GM13976 (cell line): ENCODE data around the gene CRY1.
"Not testable (repeated sequence)": the region's sequence is repeated elsewhere in the genome, so short reads cannot be mapped to it uniquely, and the experiment has no call there.

Source experiments
- DNase-seq: peaks from one replicate; pipeline ENCODE4 v3.0.0; 2012; ENCODE audit warnings: low spot score
- in situ Hi-C: fragments of 300-500 bp; cut with MboI; formaldehyde crosslinking; loops from one replicate; pipeline ENCODE4 v1.12.0; 2022; ENCODE audit warnings: low sequenced_read_pairs, mixed read lengths, inconsistent platforms; ENCODE audit not compliant: unreplicated experiment
- TF ChIP-seq, protein P1 (sequence below): IDR thresholded peaks from 2 replicates; pipeline ENCODE4 v1.5.1; 2012; ENCODE audit warnings: borderline replicate concordance, mild to moderate bottlenecking; ENCODE audit not compliant: insufficient read depth; ENCODE audit errors: extremely low read depth, missing control alignments, control extremely low read depth

The CRY1 gene

DNA sequence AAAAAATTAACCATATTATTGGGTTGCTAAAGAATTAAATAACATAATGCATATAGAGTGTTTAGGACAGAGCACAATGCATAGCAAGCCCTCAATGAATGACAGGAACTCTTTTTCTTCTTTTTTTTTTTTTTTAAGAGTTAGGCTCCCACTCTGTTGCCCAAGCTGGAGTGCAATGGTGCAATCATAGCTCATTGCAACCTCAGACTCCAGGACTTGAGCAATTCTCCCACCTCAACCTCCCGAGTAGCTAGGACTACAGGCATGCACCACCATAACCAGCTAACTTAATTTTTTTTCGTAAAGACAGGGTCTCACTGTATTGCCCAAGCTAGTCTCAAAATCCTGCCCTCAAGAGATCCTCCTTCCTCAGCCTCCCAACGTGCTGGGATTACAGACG is 85.9 kb downstream of the CRY1 start:
- TF ChIP-seq, protein P1, sequence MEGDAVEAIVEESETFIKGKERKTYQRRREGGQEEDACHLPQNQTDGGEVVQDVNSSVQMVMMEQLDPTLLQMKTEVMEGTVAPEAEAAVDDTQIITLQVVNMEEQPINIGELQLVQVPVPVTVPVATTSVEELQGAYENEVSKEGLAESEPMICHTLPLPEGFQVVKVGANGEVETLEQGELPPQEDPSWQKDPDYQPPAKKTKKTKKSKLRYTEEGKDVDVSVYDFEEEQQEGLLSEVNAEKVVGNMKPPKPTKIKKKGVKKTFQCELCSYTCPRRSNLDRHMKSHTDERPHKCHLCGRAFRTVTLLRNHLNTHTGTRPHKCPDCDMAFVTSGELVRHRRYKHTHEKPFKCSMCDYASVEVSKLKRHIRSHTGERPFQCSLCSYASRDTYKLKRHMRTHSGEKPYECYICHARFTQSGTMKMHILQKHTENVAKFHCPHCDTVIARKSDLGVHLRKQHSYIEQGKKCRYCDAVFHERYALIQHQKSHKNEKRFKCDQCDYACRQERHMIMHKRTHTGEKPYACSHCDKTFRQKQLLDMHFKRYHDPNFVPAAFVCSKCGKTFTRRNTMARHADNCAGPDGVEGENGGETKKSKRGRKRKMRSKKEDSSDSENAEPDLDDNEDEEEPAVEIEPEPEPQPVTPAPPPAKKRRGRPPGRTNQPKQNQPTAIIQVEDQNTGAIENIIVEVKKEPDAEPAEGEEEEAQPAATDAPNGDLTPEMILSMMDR = no peak
- no peak for DNase-seq
- in situ Hi-C loops = no loop called here

DNA sequence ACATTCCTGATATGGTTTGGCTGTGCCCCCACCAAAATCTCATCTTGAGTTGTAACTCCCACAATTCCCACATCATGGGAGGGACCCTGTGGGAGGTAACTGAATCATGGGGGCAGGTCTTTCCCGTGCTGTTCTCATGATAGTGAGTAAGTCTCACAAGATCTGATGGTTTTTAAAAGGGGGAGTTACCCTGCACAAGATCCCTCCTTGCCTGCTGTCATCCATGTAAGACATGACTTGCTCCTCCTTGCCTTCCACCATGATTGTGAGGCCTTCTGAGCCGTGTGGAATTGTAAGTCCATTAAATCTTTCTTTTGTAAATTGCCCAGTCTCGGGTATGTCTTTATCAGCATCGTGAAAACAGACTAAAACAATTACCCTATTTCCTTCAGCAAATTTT is 90.7 kb downstream of the CRY1 start:
- in situ Hi-C loops, DNase-seq: not testable (repeated sequence)

DNA sequence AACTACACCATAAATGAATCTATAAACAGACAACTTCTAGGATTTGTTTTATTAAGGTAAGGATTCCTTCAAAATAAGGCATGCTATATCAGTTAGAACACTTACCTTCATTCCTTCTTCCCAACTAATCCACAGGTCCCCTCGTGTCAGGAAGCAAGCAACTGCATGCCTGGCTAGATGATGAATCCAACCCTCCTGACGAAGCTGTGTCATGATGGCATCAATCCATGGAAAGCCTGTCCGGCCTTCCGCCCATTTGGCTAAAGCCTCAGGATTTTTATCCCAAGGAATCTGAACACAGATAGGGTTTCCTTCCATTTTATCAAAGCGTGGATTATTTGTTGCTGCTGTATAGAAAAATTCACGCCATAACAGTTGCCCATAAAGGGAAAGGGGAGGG is 93.9 kb downstream of the CRY1 start:
- in situ Hi-C loops = no loop called here
- no peak for DNase-seq
- TF ChIP-seq, protein P1 = no peak

DNA sequence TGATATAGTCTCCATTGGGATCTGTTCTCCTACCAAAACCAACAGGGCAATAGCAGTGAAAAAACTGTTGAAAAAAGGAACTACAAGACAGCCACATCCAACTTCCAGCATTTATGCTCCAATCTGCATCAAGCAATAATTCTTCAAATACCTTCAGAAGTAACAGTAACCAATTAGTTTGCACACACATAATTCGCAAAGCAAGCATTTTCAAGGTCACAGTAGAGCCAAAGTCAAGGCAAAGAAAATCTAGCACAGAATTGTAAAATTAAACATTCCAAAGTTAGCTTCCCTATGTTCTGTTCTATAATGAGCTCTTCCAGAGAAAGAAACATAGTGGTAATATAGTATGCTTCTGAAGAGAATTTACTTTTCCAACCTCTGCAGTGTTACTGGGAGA is 95.4 kb downstream of the CRY1 start:
- TF ChIP-seq, protein P1 = no peak

GRCh38 chr12:106996102-106996501 is 97.2 kb downstream of the CRY1 start:
- in situ Hi-C loops, DNase-seq: not testable (repeated sequence)

More for the DNA sequence above, 95.4 kb downstream of the CRY1 start:
- in situ Hi-C loops = no loop called here
- no peak for DNase-seq

- TF ChIP-seq, protein P1 = no peak
- in situ Hi-C loops = no loop called here
- DNase-seq = no peak
Measured at GRCh38 chr12:106994579-106995220, 98.6 kb downstream of the CRY1 start.

- TF ChIP-seq, protein P1 = no peak
- DNase-seq = no peak
- in situ Hi-C loops = no loop called here
Measured at GRCh38 chr12:106987846-106988245, 105.5 kb downstream of the CRY1 start.
